Measurements from ENCODE around the gene RC3H2. TPM values are rescaled to one million over a fixed set of nuclear protein-coding genes. Genes with fewer than 3 reads are reported as not detected.
A peak's percentile ranks its signal among the peaks of the same experiment; 100 is the strongest.

The RC3H2 gene
- total and polyA plus RNA-seq, 2 of the 13 experiments (the other 11 are each of a cell fraction or from before 2014, with no cell fraction given): 21.0 to 36.4 TPM

DNA sequence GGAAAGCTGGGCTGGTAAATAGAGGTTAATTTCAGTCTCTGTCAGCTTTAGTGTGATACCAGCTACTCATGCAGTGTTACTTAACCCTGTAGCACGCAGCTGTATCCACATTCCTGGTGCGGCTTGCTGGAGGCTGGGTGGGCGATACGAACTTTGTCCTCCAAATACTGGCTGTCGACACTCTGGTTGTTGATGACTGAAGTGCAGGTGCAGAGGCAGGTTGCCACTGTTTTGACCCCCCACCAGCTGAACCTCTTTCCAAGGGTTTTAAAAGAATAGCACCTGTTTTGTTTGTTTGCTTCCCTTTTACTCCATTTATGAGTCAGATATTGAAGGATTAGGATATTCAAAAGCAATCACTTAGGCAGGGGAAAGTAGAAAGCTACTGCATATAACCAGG lies 31.3 kb upstream of the RC3H2 start (continued):
- TF ChIP-seq, protein P1, sequence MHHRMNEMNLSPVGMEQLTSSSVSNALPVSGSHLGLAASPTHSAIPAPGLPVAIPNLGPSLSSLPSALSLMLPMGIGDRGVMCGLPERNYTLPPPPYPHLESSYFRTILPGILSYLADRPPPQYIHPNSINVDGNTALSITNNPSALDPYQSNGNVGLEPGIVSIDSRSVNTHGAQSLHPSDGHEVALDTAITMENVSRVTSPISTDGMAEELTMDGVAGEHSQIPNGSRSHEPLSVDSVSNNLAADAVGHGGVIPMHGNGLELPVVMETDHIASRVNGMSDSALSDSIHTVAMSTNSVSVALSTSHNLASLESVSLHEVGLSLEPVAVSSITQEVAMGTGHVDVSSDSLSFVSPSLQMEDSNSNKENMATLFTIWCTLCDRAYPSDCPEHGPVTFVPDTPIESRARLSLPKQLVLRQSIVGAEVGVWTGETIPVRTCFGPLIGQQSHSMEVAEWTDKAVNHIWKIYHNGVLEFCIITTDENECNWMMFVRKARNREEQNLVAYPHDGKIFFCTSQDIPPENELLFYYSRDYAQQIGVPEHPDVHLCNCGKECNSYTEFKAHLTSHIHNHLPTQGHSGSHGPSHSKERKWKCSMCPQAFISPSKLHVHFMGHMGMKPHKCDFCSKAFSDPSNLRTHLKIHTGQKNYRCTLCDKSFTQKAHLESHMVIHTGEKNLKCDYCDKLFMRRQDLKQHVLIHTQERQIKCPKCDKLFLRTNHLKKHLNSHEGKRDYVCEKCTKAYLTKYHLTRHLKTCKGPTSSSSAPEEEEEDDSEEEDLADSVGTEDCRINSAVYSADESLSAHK (CRISPR knock-in tag; IDR thresholded peaks at IDR 0.05; ENCODE audit: borderline replicate concordance): no peak
- TF ChIP-seq, protein P2, sequence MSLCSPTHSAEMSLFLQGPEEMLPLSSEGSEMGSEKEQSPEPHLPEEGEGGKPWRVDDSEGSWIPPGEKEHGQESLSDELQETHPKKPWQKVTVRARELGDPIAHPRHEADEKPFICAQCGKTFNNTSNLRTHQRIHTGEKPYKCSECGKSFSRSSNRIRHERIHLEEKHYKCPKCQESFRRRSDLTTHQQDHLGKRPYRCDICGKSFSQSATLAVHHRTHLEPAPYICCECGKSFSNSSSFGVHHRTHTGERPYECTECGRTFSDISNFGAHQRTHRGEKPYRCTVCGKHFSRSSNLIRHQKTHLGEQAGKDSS (CRISPR knock-in tag; IDR thresholded peaks at IDR 0.05; ENCODE audit: borderline replicate concordance, low read depth): 0 out of 2 replicates have a peak, but pooled peaks have one; percentile 41
- TF ChIP-seq ZMYM4 (CRISPR knock-in tag; IDR thresholded peaks at IDR 0.05) (0 out of 2 replicates have a peak, but pooled peaks have one; percentile 35), PHF20 (CRISPR knock-in tag; IDR thresholded peaks at IDR 0.05) (no peak; the same call in 1 of the 2 replicates), CREM (IDR thresholded peaks at IDR 0.05) (0 out of 2 replicates have a peak, but pooled peaks have one; percentile 16), CREM (CRISPR knock-in tag; IDR thresholded peaks at IDR 0.05) (no peak), CEBPG (CRISPR knock-in tag; IDR thresholded peaks at IDR 0.05) (peak; percentile 80), ZNF562 (CRISPR knock-in tag; IDR thresholded peaks at IDR 0.05; ENCODE audit: borderline replicate concordance) (no peak), EP300 (IDR thresholded peaks at IDR 0.05; ENCODE audit: low read depth in 2 of 2, low read length in 2 of 2) (peak in 1 of 2 experiments; percentile 23; a peak in 1 of 4 replicates), EP300 (CRISPR knock-in tag; IDR thresholded peaks at IDR 0.05; ENCODE audit: borderline replicate concordance) (peak; percentile 71), XBP1 (CRISPR knock-in tag; IDR thresholded peaks at IDR 0.05) (no peak), RORA (CRISPR knock-in tag; IDR thresholded peaks at IDR 0.05) (no peak)
- TF ChIP-seq, protein P3, sequence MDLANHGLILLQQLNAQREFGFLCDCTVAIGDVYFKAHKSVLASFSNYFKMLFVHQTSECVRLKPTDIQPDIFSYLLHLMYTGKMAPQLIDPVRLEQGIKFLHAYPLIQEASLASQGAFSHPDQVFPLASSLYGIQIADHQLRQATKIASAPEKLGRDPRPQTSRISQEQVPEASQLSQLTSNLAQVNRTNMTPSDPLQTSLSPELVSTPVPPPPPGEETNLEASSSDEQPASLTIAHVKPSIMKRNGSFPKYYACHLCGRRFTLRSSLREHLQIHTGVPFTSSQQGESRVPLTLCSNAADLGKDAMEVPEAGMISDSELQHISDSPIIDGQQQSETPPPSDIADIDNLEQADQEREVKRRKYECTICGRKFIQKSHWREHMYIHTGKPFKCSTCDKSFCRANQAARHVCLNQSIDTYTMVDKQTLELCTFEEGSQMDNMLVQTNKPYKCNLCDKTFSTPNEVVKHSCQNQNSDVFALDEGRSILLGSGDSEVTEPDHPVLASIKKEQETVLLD (CRISPR knock-in tag; IDR thresholded peaks at IDR 0.05; ENCODE audit: low read depth): no peak
- TF ChIP-seq, protein P4, sequence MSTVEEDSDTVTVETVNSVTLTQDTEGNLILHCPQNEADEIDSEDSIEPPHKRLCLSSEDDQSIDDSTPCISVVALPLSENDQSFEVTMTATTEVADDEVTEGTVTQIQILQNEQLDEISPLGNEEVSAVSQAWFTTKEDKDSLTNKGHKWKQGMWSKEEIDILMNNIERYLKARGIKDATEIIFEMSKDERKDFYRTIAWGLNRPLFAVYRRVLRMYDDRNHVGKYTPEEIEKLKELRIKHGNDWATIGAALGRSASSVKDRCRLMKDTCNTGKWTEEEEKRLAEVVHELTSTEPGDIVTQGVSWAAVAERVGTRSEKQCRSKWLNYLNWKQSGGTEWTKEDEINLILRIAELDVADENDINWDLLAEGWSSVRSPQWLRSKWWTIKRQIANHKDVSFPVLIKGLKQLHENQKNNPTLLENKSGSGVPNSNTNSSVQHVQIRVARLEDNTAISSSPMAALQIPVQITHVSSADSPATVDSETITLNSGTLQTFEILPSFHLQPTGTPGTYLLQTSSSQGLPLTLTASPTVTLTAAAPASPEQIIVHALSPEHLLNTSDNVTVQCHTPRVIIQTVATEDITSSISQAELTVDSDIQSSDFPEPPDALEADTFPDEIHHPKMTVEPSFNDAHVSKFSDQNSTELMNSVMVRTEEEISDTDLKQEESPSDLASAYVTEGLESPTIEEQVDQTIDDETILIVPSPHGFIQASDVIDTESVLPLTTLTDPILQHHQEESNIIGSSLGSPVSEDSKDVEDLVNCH (CRISPR knock-in tag; IDR thresholded peaks at IDR 0.05): no peak
- TF ChIP-seq, protein P5, sequence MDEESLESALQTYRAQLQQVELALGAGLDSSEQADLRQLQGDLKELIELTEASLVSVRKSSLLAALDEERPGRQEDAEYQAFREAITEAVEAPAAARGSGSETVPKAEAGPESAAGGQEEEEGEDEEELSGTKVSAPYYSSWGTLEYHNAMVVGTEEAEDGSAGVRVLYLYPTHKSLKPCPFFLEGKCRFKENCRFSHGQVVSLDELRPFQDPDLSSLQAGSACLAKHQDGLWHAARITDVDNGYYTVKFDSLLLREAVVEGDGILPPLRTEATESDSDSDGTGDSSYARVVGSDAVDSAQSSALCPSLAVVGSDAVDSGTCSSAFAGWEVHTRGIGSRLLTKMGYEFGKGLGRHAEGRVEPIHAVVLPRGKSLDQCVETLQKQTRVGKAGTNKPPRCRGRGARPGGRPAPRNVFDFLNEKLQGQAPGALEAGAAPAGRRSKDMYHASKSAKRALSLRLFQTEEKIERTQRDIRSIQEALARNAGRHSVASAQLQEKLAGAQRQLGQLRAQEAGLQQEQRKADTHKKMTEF (CRISPR knock-in tag; IDR thresholded peaks at IDR 0.05): 0 out of 2 replicates have a peak, but pooled peaks have one; percentile 38
- TF ChIP-seq, protein P6, sequence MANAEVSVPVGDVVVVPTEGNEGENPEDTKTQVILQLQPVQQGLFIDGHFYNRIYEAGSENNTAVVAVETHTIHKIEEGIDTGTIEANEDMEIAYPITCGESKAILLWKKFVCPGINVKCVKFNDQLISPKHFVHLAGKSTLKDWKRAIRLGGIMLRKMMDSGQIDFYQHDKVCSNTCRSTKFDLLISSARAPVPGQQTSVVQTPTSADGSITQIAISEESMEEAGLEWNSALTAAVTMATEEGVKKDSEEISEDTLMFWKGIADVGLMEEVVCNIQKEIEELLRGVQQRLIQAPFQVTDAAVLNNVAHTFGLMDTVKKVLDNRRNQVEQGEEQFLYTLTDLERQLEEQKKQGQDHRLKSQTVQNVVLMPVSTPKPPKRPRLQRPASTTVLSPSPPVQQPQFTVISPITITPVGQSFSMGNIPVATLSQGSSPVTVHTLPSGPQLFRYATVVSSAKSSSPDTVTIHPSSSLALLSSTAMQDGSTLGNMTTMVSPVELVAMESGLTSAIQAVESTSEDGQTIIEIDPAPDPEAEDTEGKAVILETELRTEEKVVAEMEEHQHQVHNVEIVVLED (CRISPR knock-in tag; IDR thresholded peaks at IDR 0.05; ENCODE audit: borderline replicate concordance): peak; percentile 49; the same call in 1 of the 2 replicates
- TF ChIP-seq, protein P7, sequence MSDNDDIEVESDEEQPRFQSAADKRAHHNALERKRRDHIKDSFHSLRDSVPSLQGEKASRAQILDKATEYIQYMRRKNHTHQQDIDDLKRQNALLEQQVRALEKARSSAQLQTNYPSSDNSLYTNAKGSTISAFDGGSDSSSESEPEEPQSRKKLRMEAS (IDR thresholded peaks at IDR 0.05): peak; percentile 78
- TF ChIP-seq, protein P8, sequence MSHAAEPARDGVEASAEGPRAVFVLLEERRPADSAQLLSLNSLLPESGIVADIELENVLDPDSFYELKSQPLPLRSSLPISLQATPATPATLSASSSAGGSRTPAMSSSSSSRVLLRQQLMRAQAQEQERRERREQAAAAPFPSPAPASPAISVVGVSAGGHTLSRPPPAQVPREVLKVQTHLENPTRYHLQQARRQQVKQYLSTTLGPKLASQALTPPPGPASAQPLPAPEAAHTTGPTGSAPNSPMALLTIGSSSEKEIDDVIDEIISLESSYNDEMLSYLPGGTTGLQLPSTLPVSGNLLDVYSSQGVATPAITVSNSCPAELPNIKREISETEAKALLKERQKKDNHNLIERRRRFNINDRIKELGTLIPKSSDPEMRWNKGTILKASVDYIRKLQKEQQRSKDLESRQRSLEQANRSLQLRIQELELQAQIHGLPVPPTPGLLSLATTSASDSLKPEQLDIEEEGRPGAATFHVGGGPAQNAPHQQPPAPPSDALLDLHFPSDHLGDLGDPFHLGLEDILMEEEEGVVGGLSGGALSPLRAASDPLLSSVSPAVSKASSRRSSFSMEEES (CRISPR knock-in tag; IDR thresholded peaks at IDR 0.05): no peak
